Colonic mucosa (tissue), 4 donors: ENCODE measurements around the gene APLP2. TPM values are rescaled to one million over a fixed set of nuclear protein-coding genes. Genes with fewer than 3 reads are reported as not detected.

Source experiments
- DNase-seq: peaks from one replicate; pipeline ENCODE4 v3.0.0-alpha.2; 2020
- H3K27ac ChIP-seq: fragments of 200-600 bp; one replicate; pipeline ENCODE4 v1.8.0; 2021
- H3K27me3 ChIP-seq: fragments of 200-600 bp; one replicate; pipeline ENCODE4 v1.8.0; 2021
- H3K36me3 ChIP-seq: fragments of 200-600 bp; one replicate; pipeline ENCODE4 v1.8.0; 2021
- H3K4me1 ChIP-seq: fragments of 200-600 bp; one replicate; pipeline ENCODE4 v1.8.0; 2021; ENCODE audit warnings: mild to moderate bottlenecking
- H3K4me3 ChIP-seq: fragments of 200-600 bp; one replicate; pipeline ENCODE4 v1.8.0; 2021
- H3K9ac ChIP-seq, 2 donors: one replicate each; pipeline ENCODE4 v1.7.0; 2013; ENCODE audit warnings: control low read depth in 2 of 2, low read depth in 2 of 2, low read length in 2 of 2
- H3K9me3 ChIP-seq: fragments of 200-600 bp; one replicate; pipeline ENCODE4 v1.8.0; 2021
- CTCF ChIP-seq: fragments of 200-600 bp; IDR thresholded peaks from one replicate; pipeline ENCODE4 v1.8.0; 2022; ENCODE audit warnings: antibody characterized with exemption, mild to moderate bottlenecking
- intact Hi-C: fragments of 100-400 bp; cut with DNase I; formaldehyde crosslinking; loops from one replicate; pipeline ENCODE4 v1.14.1; 2022
- total RNA-seq, 2 donors: library from RNA; stranded (reverse); fragmentation: NEBNext Ultra II Directional in 1 of 2; extraction: Animal tissue kit (Norgen Biotek cat#: 25700) in 1 of 2; gene quantifications; one replicate each; pipeline ENCODE4 v1.2.1, GENCODE V29; 2021
- donor health status: healthy.
- donor health status: DM: no; HTN: no; CAD: no.
- donor health status: DM: no; HTN: no; CAD: no.

The APLP2 gene
- total RNA-seq, 2 donors from 2014 or later: 285 to 388 TPM

GRCh38 chr11:130097285-130097684 is 27.6 kb downstream of the APLP2 start:
- intact Hi-C loops: no loop called here
- H3K27me3 ChIP-seq: no peaks in the 10 kb centered on the region
- no peaks in the 10 kb centered on the region for H3K9me3 ChIP-seq
- H3K27ac ChIP-seq: no peak overlapping the region
- no peak for TF ChIP-seq CTCF
- no peak overlapping the region for H3K9ac ChIP-seq
- no peaks in the 10 kb centered on the region for H3K4me1 ChIP-seq
- no peaks in the 10 kb centered on the region for H3K36me3 ChIP-seq
- no peak for DNase-seq
- no peak overlapping the region for H3K4me3 ChIP-seq

DNA sequence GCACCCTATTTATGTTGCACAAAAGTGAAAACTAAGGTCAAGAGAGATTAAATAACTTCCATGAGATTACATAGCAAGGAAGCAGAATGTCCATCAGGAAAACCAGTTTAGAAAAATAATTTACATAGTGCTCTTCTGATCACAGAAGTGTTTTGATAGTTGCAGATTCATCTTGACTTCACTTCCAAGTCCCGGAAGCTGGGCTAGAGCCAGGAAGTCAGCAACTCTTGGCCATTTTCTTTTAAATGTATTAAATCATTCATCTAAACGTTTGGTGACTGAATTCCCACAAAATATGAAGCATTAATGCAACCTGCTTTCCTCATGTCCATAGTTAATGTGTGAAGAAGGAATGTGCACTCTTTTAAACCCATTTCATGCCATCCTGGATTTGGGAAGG is 29.7 kb downstream of the APLP2 start:
- Histone ChIP-seq H3K4me3 (no peak overlapping the region), H3K27ac (no peak overlapping the region), H3K36me3 (no peaks in the 10 kb centered on the region), H3K4me1 (no peaks in the 10 kb centered on the region), H3K9me3 (no peaks in the 10 kb centered on the region), H3K9ac (no peak overlapping the region), H3K27me3 (no peaks in the 10 kb centered on the region)
- no peak for TF ChIP-seq CTCF
- intact Hi-C loops: no loop called here
- no peak for DNase-seq

DNA sequence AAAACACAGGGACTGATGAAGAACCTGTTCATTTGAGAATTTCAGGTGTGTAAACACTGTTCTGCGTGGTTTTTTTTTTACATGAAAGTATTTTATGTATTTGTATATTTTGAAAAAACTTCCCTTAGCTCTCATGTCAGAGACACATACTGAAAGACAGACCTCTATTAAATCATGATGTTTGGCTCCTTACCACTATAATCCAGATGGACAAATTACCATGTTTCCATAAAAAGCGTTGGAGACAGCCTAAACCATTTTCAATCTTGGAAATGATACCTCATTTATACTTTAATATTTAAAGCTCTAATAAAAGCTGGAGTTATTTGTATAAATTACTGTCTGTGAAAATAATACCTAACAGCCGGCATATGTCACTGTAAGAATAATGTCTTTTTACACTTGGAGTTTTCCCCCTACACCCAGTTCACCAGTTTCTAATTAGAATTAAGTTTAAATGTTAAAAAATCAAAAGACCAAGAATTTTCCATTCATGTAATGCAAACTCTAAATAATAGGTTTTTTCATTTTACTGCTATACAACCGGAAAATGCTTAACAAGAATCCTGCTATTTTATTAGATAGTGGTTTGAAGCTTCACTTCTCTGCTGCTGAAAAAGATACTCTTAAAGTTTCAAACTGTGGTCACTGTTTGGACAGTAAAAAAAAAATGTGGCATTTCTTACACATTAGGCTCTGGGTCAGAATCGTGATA is 30.8 kb downstream of the APLP2 start:
- no peak for DNase-seq
- Histone ChIP-seq H3K9ac (no peak overlapping the region), H3K27me3 (no peaks in the 10 kb centered on the region), H3K4me3 (no peak overlapping the region), H3K9me3 (no peaks in the 10 kb centered on the region), H3K4me1 (no peaks in the 10 kb centered on the region), H3K36me3 (no peaks in the 10 kb centered on the region), H3K27ac (no peak overlapping the region)
- intact Hi-C loops: no loop called here
- TF ChIP-seq CTCF: no peak

DNA sequence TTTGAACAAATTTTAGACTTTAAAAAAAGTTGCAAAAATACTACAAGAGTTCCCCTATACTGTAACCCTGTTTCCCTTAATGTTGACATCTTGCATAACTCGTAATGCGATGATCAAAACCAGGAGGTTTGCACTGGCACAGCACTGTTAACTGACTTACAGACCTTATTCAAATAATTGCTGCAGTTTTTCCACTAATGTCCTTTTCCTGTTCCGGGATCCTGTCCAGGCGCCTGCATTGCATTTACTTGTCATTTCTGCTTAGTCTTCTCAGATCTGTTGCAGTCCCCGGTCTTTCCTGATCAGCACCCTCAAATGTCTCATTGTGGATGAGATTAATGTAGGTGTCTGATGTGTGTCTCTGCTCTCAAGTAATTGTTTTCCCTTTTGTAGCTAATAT is 32.0 kb downstream of the APLP2 start:
- H3K27ac ChIP-seq: no peak overlapping the region
- H3K36me3 ChIP-seq: no peaks in the 10 kb centered on the region
- intact Hi-C loops: no loop called here
- no peak for TF ChIP-seq CTCF
- H3K9ac ChIP-seq: no peak overlapping the region
- H3K9me3 ChIP-seq: no peaks in the 10 kb centered on the region
- no peaks in the 10 kb centered on the region for H3K4me1 ChIP-seq
- no peak overlapping the region for H3K4me3 ChIP-seq
- DNase-seq: no peak
- H3K27me3 ChIP-seq: no peaks in the 10 kb centered on the region

DNA sequence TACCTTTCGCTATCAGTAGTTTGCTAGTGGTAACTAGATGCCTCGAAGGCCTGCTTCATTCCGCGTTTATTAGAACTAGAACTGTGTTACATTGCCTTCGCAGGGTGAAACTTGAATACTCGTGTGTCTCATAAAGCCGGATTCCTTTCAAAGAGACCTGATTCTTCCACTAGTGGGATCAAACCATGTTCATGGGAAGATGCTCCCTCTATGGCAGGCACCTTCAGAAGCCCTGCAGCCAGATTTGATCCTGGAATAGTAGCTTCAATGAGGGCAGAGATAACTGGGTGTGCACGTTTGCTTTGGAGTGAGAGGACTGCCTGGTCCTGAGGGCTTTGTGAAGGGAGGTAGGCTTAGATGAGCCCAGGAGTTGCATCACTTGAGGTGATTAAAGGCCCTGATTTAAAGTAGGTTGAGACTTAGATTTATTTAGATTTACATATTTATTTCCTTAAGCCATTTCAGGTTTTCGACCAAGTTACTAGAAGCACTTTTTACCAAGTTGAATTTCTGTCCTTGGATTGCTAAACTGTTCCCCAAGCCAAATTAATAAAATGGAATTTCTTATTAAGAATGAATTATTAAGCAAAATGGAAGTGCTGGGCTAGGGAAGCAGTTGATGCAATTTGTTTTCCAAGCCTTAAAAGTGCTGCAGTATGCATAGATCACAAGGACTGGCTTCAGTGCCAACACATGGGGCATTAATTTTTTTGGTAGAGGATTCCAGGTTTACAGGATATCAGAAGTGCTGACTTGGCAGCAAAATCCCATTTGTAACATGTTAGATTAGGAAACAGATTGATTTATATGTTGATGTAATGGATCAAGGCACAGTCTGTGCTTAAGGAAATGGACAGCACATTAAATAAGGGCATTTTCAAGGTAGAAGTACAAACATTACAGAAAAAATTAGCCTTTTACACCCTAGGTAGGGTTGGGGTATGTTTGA is 32.9 kb downstream of the APLP2 start:
- Histone ChIP-seq H3K4me3 (no peak overlapping the region), H3K27ac (no peak overlapping the region), H3K36me3 (no peaks in the 10 kb centered on the region), H3K4me1 (no peaks in the 10 kb centered on the region), H3K9me3 (no peaks in the 10 kb centered on the region), H3K27me3 (no peaks in the 10 kb centered on the region), H3K9ac (no peak overlapping the region)
- no peak for DNase-seq
- TF ChIP-seq CTCF: no peak
- intact Hi-C loops: no loop called here
